Activated CD8-positive, alpha-beta memory T cell treated with anti-CD3 and anti-CD28 coated beads, Interleukin-2, amount 50 U/mL, for 1 hour (primary cell): ENCODE measurements around the gene TSPAN15.
"Not testable (repeated sequence)": the region's sequence is repeated elsewhere in the genome, so short reads cannot be mapped to it uniquely, and the experiment has no call there.

Source experiments
- DNase-seq: peaks from one replicate; pipeline ENCODE4 v3.0.0-alpha.2; 2020; ENCODE audit errors: extremely low read depth

TSPAN15 gene

GRCh38 chr10:69503001-69503895 is 52.0 kb downstream of the TSPAN15 start:
- DNase-seq, result no peak

GRCh38 chr10:69503896-69504265 is 52.6 kb downstream of the TSPAN15 start:
- no peak for DNase-seq

GRCh38 chr10:69504576-69505250 is 53.4 kb downstream of the TSPAN15 start:
- DNase-seq, result no peak

GRCh38 chr10:69505636-69506318 is 54.5 kb downstream of the TSPAN15 start:
- no peak for DNase-seq

GRCh38 chr10:69506487-69506833 is 55.2 kb downstream of the TSPAN15 start:
- no peak for DNase-seq

- no peak for DNase-seq
Observed at GRCh38 chr10:69506834-69507713, 55.8 kb downstream of the TSPAN15 start.

- no peak for DNase-seq
Observed at GRCh38 chr10:69508738-69509340, 57.6 kb downstream of the TSPAN15 start.

GRCh38 chr10:69512901-69513300 is 61.6 kb downstream of the TSPAN15 start:
- no peak for DNase-seq

GRCh38 chr10:69513617-69514016 is 62.4 kb downstream of the TSPAN15 start:
- no peak for DNase-seq

GRCh38 chr10:69515699-69516259 is 64.5 kb downstream of the TSPAN15 start:
- DNase-seq, result peak; percentile 44

- no peak for DNase-seq
Observed at GRCh38 chr10:69516316-69516715, 65.1 kb downstream of the TSPAN15 start.

- DNase-seq, result no peak
Observed at GRCh38 chr10:69516796-69517195, 65.5 kb downstream of the TSPAN15 start.

GRCh38 chr10:69517271-69517848 is 66.1 kb downstream of the TSPAN15 start:
- no peak for DNase-seq

- DNase-seq, result no peak
Observed at GRCh38 chr10:69527961-69528360, 76.7 kb downstream of the TSPAN15 start.

GRCh38 chr10:69533658-69534057 is 82.4 kb downstream of the TSPAN15 start:
- DNase-seq, result no peak

- not testable (repeated sequence) for DNase-seq
Observed at GRCh38 chr10:69536521-69536920, 85.3 kb downstream of the TSPAN15 start.

- no peak for DNase-seq
Observed at GRCh38 chr10:69537449-69537848, 86.2 kb downstream of the TSPAN15 start.

GRCh38 chr10:69538461-69538860 is 87.2 kb downstream of the TSPAN15 start:
- DNase-seq, result no peak

GRCh38 chr10:69541463-69541862 is 90.2 kb downstream of the TSPAN15 start:
- DNase-seq, result no peak

- DNase-seq, result no peak
Observed at GRCh38 chr10:69549959-69550358, 98.7 kb downstream of the TSPAN15 start.

- DNase-seq, result no peak
Observed at GRCh38 chr10:69552268-69552667, 101.0 kb downstream of the TSPAN15 start.
